DMS114 treated with DMSO at 0.1 percent for 48 hours (cell line): Measurements from ENCODE around the gene MBTD1.
"Not testable (repeated sequence)": the region's sequence is repeated elsewhere in the genome, so short reads cannot be mapped to it uniquely, and the experiment has no call there.

Experiments used
- DNase-seq: peaks from one replicate; lab custom pipeline; 2025; ENCODE audit not compliant: unreplicated experiment; lab: John Stamatoyannopoulos, UW

The MBTD1 gene

GRCh38 chr17:51259564-51260236, at the start of gene MBTD1:
MBTD1 (minus strand) TSS chr17:51260049; CDS start chr17:51225161, 34,888 bp downstream.
- peak; percentile 95 for DNase-seq

GRCh38 chr17:51305182-51305581, 45.3 kb upstream of the MBTD1 start:
- DNase-seq: no peak

GRCh38 chr17:51299859-51300258, 40.0 kb upstream of the MBTD1 start:
- no peak for DNase-seq

- DNase-seq: peak; percentile 39
These were observed 38.9 kb upstream of the MBTD1 start for GRCh38 chr17:51298508-51299371.

- not testable (repeated sequence) for DNase-seq
These were observed 34.5 kb upstream of the MBTD1 start for GRCh38 chr17:51294338-51294737.

GRCh38 chr17:51289696-51290111, 29.9 kb upstream of the MBTD1 start:
- DNase-seq: no peak

- no peak for DNase-seq
These were observed 27.6 kb upstream of the MBTD1 start for GRCh38 chr17:51287412-51287811.

- DNase-seq: no peak
These were observed 19.3 kb upstream of the MBTD1 start for GRCh38 chr17:51279183-51279582.

GRCh38 chr17:51275381-51275780, 15.5 kb upstream of the MBTD1 start:
- DNase-seq: no peak

GRCh38 chr17:51272812-51273211, 13.0 kb upstream of the MBTD1 start:
- DNase-seq: no peak

- no peak for DNase-seq
These were observed 10.8 kb upstream of the MBTD1 start for GRCh38 chr17:51270636-51271035.

- DNase-seq: no peak
These were observed 10.1 kb upstream of the MBTD1 start for GRCh38 chr17:51269991-51270390.

GRCh38 chr17:51264466-51264865, 4.6 kb upstream of the MBTD1 start:
- not testable (repeated sequence) for DNase-seq

- no peak for DNase-seq
These were observed 3.2 kb upstream of the MBTD1 start for GRCh38 chr17:51263006-51263405.

GRCh38 chr17:51261024-51261963, 1.4 kb upstream of the MBTD1 start:
- DNase-seq: peak; percentile 16

GRCh38 chr17:51260237-51261023, 581 bp upstream of the MBTD1 start, which contains the start of gene UTP18:
UTP18 (plus strand) TSS chr17:51260546; CDS start chr17:51260585, 39 bp downstream.
- DNase-seq: peak; percentile 95

GRCh38 chr17:51258756-51259563, 889 bp downstream of the MBTD1 start:
- DNase-seq: no peak

- DNase-seq: no peak
These were observed 2.4 kb downstream of the MBTD1 start for GRCh38 chr17:51257150-51258081.
